Epithelial cell of esophagus (primary cell): ENCODE data around the gene EMC7.
A peak's percentile ranks its signal among the peaks of the same experiment; 100 is the strongest.
"Not testable (repeated sequence)": the region's sequence is repeated elsewhere in the genome, so short reads cannot be mapped to it uniquely, and the experiment has no call there.

Experiments
- DNase-seq: peaks from one replicate; pipeline ENCODE4 v3.0.0; 2010; ENCODE audit warnings: low read depth
- H3K4me3 ChIP-seq: 2 replicates; pipeline ENCODE4 v1.5.1; 2011; ENCODE audit warnings: mild to moderate bottlenecking, low read length, control low read depth
- TF ChIP-seq, protein P1 (sequence below): IDR thresholded peaks from 2 replicates; pipeline ENCODE4 v1.5.1; 2011; ENCODE audit warnings: low read depth, mild to moderate bottlenecking, low read length, control low read depth, inconsistent platforms; ENCODE audit not compliant: insufficient read depth; ENCODE audit errors: missing control alignments

EMC7 gene

DNA sequence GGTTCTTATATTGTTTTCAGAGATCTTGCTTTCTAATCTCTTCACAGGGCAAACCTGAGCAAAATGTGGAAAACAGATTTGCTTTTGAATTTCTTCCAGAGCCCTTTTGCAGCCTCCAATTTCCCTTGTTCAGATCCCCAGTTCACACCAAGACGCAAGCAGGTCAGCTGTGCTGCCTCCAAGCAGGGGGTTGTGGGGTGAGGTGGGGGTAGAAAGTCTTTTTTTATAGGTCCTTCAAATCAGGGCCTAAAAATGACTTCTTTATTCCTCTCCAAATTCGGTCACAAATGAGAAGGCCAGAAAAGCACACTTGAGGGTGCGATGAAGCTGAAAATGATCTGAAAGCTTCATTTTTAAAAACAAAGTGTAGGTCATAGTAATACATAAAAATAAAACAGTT, 36.4 kb downstream of the EMC7 start:
- H3K4me3 ChIP-seq, result no peak overlapping the region
- TF ChIP-seq, protein P1, sequence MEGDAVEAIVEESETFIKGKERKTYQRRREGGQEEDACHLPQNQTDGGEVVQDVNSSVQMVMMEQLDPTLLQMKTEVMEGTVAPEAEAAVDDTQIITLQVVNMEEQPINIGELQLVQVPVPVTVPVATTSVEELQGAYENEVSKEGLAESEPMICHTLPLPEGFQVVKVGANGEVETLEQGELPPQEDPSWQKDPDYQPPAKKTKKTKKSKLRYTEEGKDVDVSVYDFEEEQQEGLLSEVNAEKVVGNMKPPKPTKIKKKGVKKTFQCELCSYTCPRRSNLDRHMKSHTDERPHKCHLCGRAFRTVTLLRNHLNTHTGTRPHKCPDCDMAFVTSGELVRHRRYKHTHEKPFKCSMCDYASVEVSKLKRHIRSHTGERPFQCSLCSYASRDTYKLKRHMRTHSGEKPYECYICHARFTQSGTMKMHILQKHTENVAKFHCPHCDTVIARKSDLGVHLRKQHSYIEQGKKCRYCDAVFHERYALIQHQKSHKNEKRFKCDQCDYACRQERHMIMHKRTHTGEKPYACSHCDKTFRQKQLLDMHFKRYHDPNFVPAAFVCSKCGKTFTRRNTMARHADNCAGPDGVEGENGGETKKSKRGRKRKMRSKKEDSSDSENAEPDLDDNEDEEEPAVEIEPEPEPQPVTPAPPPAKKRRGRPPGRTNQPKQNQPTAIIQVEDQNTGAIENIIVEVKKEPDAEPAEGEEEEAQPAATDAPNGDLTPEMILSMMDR, result no peak
- DNase-seq, result no peak

GRCh38 chr15:34064438-34064837, 37.2 kb downstream of the EMC7 start:
- DNase-seq, result peak; percentile 74
- H3K4me3 ChIP-seq, result no peak overlapping the region
- TF ChIP-seq, protein P1, result no peak

- TF ChIP-seq, protein P1, result no peak
Observed at GRCh38 chr15:34059946-34060345, 41.7 kb downstream of the EMC7 start.

GRCh38 chr15:34059476-34059875, 42.2 kb downstream of the EMC7 start:
- TF ChIP-seq, protein P1, result no peak
- H3K4me3 ChIP-seq, result no peak overlapping the region
- no peak for DNase-seq

More at GRCh38 chr15:34059946-34060345, 41.7 kb downstream of the EMC7 start:
- H3K4me3 ChIP-seq, result no peak overlapping the region
- no peak for DNase-seq

DNA sequence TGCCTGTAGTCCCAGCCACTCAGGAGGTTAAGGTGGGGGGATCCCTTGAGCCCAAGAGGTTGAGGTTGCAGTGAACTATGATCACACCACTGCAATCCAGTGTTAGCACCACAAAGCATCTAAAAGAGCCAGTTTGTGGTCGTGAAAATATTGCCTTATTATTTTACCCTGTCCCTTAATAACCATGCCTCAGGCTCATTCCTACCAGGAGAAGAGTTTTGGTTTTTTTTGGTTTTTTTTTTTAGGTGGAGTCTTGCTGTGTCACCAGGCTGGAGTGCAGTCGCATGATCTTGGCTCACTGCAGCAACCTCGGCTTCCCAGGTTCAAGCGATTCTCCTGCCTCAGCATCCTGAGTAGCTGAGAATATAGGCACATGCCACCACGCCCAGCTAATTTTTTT, 44.8 kb downstream of the EMC7 start:
- TF ChIP-seq, protein P1, result no peak
- H3K4me3 ChIP-seq, result no peak overlapping the region
- DNase-seq, result no peak

- DNase-seq, result peak; percentile 28
- H3K4me3 ChIP-seq, result no peak overlapping the region
- TF ChIP-seq, protein P1, result no peak
Observed at GRCh38 chr15:34055868-34056595, 45.6 kb downstream of the EMC7 start.

DNA sequence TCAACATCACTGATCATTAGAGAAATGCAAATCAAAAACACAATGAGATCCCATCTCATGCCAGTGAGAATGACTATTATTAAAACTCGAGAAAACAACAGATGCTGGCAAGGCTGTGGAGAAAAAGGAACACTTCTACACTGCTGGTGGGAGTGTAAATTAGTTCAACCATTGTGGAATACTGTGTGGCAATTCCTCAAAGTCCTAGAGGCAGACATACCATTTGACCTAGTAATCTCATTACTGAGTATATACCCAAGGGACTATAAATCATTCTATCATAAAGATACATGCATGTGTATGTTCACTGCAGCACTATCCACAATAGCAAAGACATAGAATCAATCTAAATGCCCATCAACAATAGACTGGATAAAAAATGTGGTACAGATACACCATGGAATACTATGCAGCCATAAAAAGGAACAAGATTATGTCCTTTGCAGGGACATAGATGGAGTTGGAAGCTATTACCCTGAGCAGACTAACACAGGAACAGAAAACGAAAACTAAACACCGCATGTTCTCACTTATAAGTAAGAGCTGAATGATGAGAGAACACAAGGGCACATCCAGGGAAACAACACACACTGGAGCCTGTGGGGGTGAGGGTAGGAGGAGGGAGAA, 47.5 kb downstream of the EMC7 start:
- TF ChIP-seq, protein P1, result no peak
- H3K4me3 ChIP-seq, result no peak overlapping the region
- no peak for DNase-seq

GRCh38 chr15:34050385-34050784, 51.3 kb downstream of the EMC7 start:
- H3K4me3 ChIP-seq, DNase-seq: not testable (repeated sequence)
